Stimulated activated CD8-positive, alpha-beta memory T cell treated with anti-CD3 and anti-CD28 coated beads, Interleukin-12 subunit alpha, Interleukin-12 subunit beta, amount 100 ng/mL, for 4 hours (primary cell): ENCODE data around the gene MED10.
"Not testable (repeated sequence)": the region's sequence is repeated elsewhere in the genome, so short reads cannot be mapped to it uniquely, and the experiment has no call there.

Experiments
- DNase-seq: peaks from one replicate; pipeline ENCODE4 v3.0.0-alpha.2; 2020; ENCODE audit warnings: low read depth

Gene MED10

GRCh38 chr5:6372251-6373080, 5.9 kb downstream of the MED10 start:
- no peak for DNase-seq

- DNase-seq = no peak
Measured at GRCh38 chr5:6371079-6371810, 7.1 kb downstream of the MED10 start.

- no peak for DNase-seq
Measured at GRCh38 chr5:6370580-6370979, 7.8 kb downstream of the MED10 start.

- no peak for DNase-seq
Measured at GRCh38 chr5:6365977-6366590, 12.3 kb downstream of the MED10 start.

GRCh38 chr5:6365142-6365976, 13.0 kb downstream of the MED10 start:
- no peak for DNase-seq

GRCh38 chr5:6363454-6364011, 14.8 kb downstream of the MED10 start:
- not testable (repeated sequence) for DNase-seq

GRCh38 chr5:6362846-6363245, 15.5 kb downstream of the MED10 start:
- DNase-seq = no peak

GRCh38 chr5:6361101-6361500, 17.2 kb downstream of the MED10 start:
- DNase-seq = no peak

GRCh38 chr5:6360323-6361072, 17.8 kb downstream of the MED10 start:
- DNase-seq = no peak

GRCh38 chr5:6359555-6360322, 18.6 kb downstream of the MED10 start:
- DNase-seq = no peak

GRCh38 chr5:6358434-6358820, 19.9 kb downstream of the MED10 start:
- DNase-seq = no peak

- not testable (repeated sequence) for DNase-seq
Measured at GRCh38 chr5:6357817-6358433, 20.4 kb downstream of the MED10 start.

- no peak for DNase-seq
Measured at GRCh38 chr5:6356578-6357164, 21.7 kb downstream of the MED10 start.

GRCh38 chr5:6355294-6355693, 23.1 kb downstream of the MED10 start:
- no peak for DNase-seq

- DNase-seq = no peak
Measured at GRCh38 chr5:6354848-6355247, 23.5 kb downstream of the MED10 start.

- DNase-seq = no peak
Measured at GRCh38 chr5:6353602-6354302, 24.6 kb downstream of the MED10 start.

GRCh38 chr5:6350277-6351090, 27.9 kb downstream of the MED10 start:
- no peak for DNase-seq

GRCh38 chr5:6349387-6349786, 29.0 kb downstream of the MED10 start:
- no peak for DNase-seq
